Measurements from ENCODE around the gene SDK1. TPM values are rescaled to one million over a fixed set of nuclear protein-coding genes. Genes with fewer than 3 reads are reported as not detected.
A peak's percentile ranks its signal among the peaks of the same experiment; 100 is the strongest.

Gene SDK1
- total and polyA plus RNA-seq, 7 donors: 0.31 to 2.4 (median 1.3) TPM

- TF ChIP-seq, protein P1, sequence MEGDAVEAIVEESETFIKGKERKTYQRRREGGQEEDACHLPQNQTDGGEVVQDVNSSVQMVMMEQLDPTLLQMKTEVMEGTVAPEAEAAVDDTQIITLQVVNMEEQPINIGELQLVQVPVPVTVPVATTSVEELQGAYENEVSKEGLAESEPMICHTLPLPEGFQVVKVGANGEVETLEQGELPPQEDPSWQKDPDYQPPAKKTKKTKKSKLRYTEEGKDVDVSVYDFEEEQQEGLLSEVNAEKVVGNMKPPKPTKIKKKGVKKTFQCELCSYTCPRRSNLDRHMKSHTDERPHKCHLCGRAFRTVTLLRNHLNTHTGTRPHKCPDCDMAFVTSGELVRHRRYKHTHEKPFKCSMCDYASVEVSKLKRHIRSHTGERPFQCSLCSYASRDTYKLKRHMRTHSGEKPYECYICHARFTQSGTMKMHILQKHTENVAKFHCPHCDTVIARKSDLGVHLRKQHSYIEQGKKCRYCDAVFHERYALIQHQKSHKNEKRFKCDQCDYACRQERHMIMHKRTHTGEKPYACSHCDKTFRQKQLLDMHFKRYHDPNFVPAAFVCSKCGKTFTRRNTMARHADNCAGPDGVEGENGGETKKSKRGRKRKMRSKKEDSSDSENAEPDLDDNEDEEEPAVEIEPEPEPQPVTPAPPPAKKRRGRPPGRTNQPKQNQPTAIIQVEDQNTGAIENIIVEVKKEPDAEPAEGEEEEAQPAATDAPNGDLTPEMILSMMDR (IDR thresholded peaks at IDR 0.05): no peak
- no peaks in the 10 kb centered on the region for H3K9me3 ChIP-seq
- no peak for ATAC-seq
- 74 to 83% (median 77%) methylated on average over 10 of the region's 10 CpGs for WGBS, 3 donors
- no peaks in the 10 kb centered on the region for H3K27me3 ChIP-seq (ENCODE audit: insufficient read depth in 3 of 3, low read length in 2 of 3)
- intact Hi-C loops (cut with DNase I): no loop called here
- no peak overlapping the region for H3K27ac ChIP-seq
- no peak overlapping the region for H3K4me3 ChIP-seq
- no peak for DNase-seq
- no peaks in the 10 kb centered on the region for H3K36me3 ChIP-seq (ENCODE audit: insufficient read depth in 1 of 2, low read depth in 1 of 2)
- no peaks in the 10 kb centered on the region for H3K4me1 ChIP-seq
Observed at GRCh38 chr7:3923307-3923918, 622.4 kb downstream of the SDK1 start.

- intact Hi-C loops (cut with DNase I): no loop called here
- ATAC-seq (peak in 1 of 4 donors; percentile 36), DNase-seq (no peak)
- H3K9me3 ChIP-seq: no peaks in the 10 kb centered on the region
- no peaks in the 10 kb centered on the region for H3K27me3 ChIP-seq (ENCODE audit: insufficient read depth in 3 of 3, low read length in 2 of 3)
- H3K4me1 ChIP-seq: no peaks in the 10 kb centered on the region
- WGBS, 3 donors: 74 to 77% (median 75%) methylated on average over 14 of the region's 14 CpGs
- TF ChIP-seq, protein P1 (IDR thresholded peaks at IDR 0.05): no peak
- H3K36me3 ChIP-seq (ENCODE audit: insufficient read depth in 1 of 2, low read depth in 1 of 2): no peaks in the 10 kb centered on the region
- no peak overlapping the region for H3K27ac ChIP-seq
- no peak overlapping the region for H3K4me3 ChIP-seq
Observed at GRCh38 chr7:3924277-3924676, 623.2 kb downstream of the SDK1 start.

GRCh38 chr7:3927446-3928110 is 626.5 kb downstream of the SDK1 start:
- TF ChIP-seq, protein P1 (IDR thresholded peaks at IDR 0.05): no peak
- 32 to 55% (median 38%) methylated on average over 7 of the region's 7 CpGs for WGBS, 3 donors
- DNase-seq: no peak
- no peak overlapping the region for H3K4me3 ChIP-seq
- no peaks in the 10 kb centered on the region for H3K9me3 ChIP-seq
- intact Hi-C loops (cut with DNase I): no loop called here
- H3K27ac ChIP-seq: no peak overlapping the region
- ATAC-seq: peak in 2 of 4 donors; percentile 37 to 74
- no peaks in the 10 kb centered on the region for H3K4me1 ChIP-seq
- no peaks in the 10 kb centered on the region for H3K36me3 ChIP-seq (ENCODE audit: insufficient read depth in 1 of 2, low read depth in 1 of 2)
- H3K27me3 ChIP-seq (ENCODE audit: insufficient read depth in 3 of 3, low read length in 2 of 3): no peaks in the 10 kb centered on the region

- ATAC-seq: no peak
- no peak overlapping the region for H3K27ac ChIP-seq
- no peaks in the 10 kb centered on the region for H3K4me1 ChIP-seq
- TF ChIP-seq, protein P1 (IDR thresholded peaks at IDR 0.05): no peak
- 80 to 84% (median 81%) methylated on average over 14 of the region's 14 CpGs for WGBS, 3 donors
- no peak overlapping the region for H3K4me3 ChIP-seq
- H3K36me3 ChIP-seq (ENCODE audit: insufficient read depth in 1 of 2, low read depth in 1 of 2): no peaks in the 10 kb centered on the region
- no peak for DNase-seq
- intact Hi-C loops (cut with DNase I): no loop called here
- H3K9me3 ChIP-seq: no peaks in the 10 kb centered on the region
- H3K27me3 ChIP-seq (ENCODE audit: insufficient read depth in 3 of 3, low read length in 2 of 3): no peaks in the 10 kb centered on the region
Observed at GRCh38 chr7:3928727-3929515, 627.9 kb downstream of the SDK1 start.

Data from psoas muscle (tissue), 8 donors.